ENCODE results near the gene RNF217. TPM values are rescaled to one million over a fixed set of nuclear protein-coding genes. Genes with fewer than 3 reads are reported as not detected.

Gene RNF217
- total and polyA plus RNA-seq, 10 of the 15 experiments (the other 5 are each of a cell fraction or from before 2014, with no cell fraction given), result under 0.01 to 11.7 (median 0.04) TPM; not detected in 3

GRCh38 chr6:125107896-125108295 is 145.7 kb downstream of the RNF217 start:
- 25% methylated on average over 3 of the region's 3 CpGs for WGBS (ENCODE audit: insufficient coverage, insufficient replicate concordance, low lambda C conversion rate, missing lambda C conversion rate)

DNA sequence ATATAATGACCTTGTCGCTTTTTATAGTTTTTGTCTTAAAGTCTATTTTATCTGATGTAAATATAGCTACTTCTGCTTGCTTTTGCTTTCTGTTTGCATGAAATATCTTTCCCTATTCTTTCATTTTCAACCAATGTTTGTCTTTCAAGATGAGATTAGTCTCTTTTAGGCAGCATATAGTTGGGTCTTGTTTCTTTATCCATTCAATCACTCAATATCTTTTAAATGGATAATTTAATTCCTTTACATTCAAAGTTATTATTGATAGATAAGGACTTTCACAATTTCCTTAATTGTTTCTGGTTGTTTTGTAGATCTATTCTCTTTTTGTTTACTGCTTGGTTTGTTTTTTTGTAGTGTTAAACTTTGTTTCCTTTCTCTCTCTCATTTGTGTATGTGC is 147.8 kb downstream of the RNF217 start:
- ChIA-PET CTCF (interaction anchor here (1.1 kb wide), 2 partner anchors 323 to 1308 kb away, joined by 3 to 4 read pairs; no protein-coding TSS in a partner anchor), SMC1A (ENCODE audit: uncharacterized antibody, unreplicated experiment) (no interaction called here)

More at GRCh38 chr6:125107896-125108295, 145.7 kb downstream of the RNF217 start:
- CTCF ChIA-PET, result interaction anchor here (0.7 kb wide), 1 partner anchor 45 kb away, joined by 3 read pairs; no protein-coding TSS in a partner anchor
- in situ Hi-C loops (cut with MboI) (no loop called here), intact Hi-C loops (cut with micrococcal nuclease; ENCODE audit: unreplicated experiment) (no loop called here)
- FAIRE-seq (no peak), ATAC-seq (no peak), DNase-seq (ENCODE audit: low read depth, low spot score) (no peak)
- H3K27ac ChIP-seq (ENCODE audit: control insufficient read depth, insufficient read depth), result no peak overlapping the region
- TF ChIP-seq KDM1A (IDR thresholded peaks at IDR 0.05; ENCODE audit: borderline replicate concordance) (no peak), TBL1XR1 (IDR thresholded peaks at IDR 0.05; ENCODE audit: low read depth, low read length) (no peak), SIN3A (IDR thresholded peaks at IDR 0.05; ENCODE audit: low read depth, low read length) (no peak), MYB (IDR thresholded peaks at IDR 0.05; ENCODE audit: borderline replicate concordance, low read depth, low read length) (no peak), USF2 (IDR thresholded peaks at IDR 0.05; ENCODE audit: borderline replicate concordance, low read depth, low read length) (no peak), TCF7 (IDR thresholded peaks at IDR 0.05; ENCODE audit: borderline replicate concordance) (no peak), WRNIP1 (IDR thresholded peaks at IDR 0.05; ENCODE audit: borderline replicate concordance, low read depth, low read length) (no peak), ZSCAN29 (IDR thresholded peaks at IDR 0.05) (no peak), CHD4 (IDR thresholded peaks at IDR 0.05) (no peak), HDAC2 (IDR thresholded peaks at IDR 0.05) (no peak)
- H3K9ac ChIP-seq (ENCODE audit: control insufficient read depth, insufficient read depth, low read length), result no peak overlapping the region
- H2AFZ ChIP-seq (ENCODE audit: control insufficient read depth, low read depth, low read length), result no peak overlapping the region
- H3K27me3 ChIP-seq (replicated peaks in 1 of 2; ENCODE audit: control insufficient read depth in 2 of 2, insufficient read depth in 2 of 2, low read length in 1 of 2), result no peaks in the 10 kb centered on the region
- H3K4me1 ChIP-seq (ENCODE audit: control insufficient read depth, insufficient read depth, low read length), result no peaks in the 10 kb centered on the region
- H3K9me3 ChIP-seq (replicated peaks; ENCODE audit: control insufficient read depth, insufficient read depth, low read length), result peaks cover 1% of the 10 kb centered on the region; the same call in 1 of the 3 replicates
- POLR2A ChIA-PET, result no interaction called here
- no peak overlapping the region for H3K4me3 ChIP-seq
- no peaks in the 10 kb centered on the region for H3K36me3 ChIP-seq (ENCODE audit: control insufficient read depth in 2 of 2, insufficient read depth in 2 of 2, low read length in 1 of 2)
- RAD21 ChIA-PET (ENCODE audit: unreplicated experiment), result no interaction called here
- no peaks in the 10 kb centered on the region for H3K79me2 ChIP-seq (ENCODE audit: control insufficient read depth, insufficient read depth, low read length)
- SMC1A ChIA-PET (ENCODE audit: uncharacterized antibody, unreplicated experiment), result no interaction called here
- no peaks in the 10 kb centered on the region for H4K20me1 ChIP-seq (ENCODE audit: control insufficient read depth, insufficient read depth)
- no peak overlapping the region for H3K4me2 ChIP-seq (ENCODE audit: control insufficient read depth, insufficient read depth)
- BruUV-seq (replicated peaks), result no TSS peak

More for the DNA sequence above, 147.8 kb downstream of the RNF217 start:
- WGBS (ENCODE audit: insufficient coverage, insufficient replicate concordance, low lambda C conversion rate, missing lambda C conversion rate), result 58% methylated on average over 1 of the region's 1 CpG
- Histone ChIP-seq H3K27ac (ENCODE audit: control insufficient read depth, insufficient read depth) (no peak overlapping the region), H3K4me2 (ENCODE audit: control insufficient read depth, insufficient read depth) (no peak overlapping the region), H2AFZ (ENCODE audit: control insufficient read depth, low read depth, low read length) (no peak overlapping the region), H3K9ac (ENCODE audit: control insufficient read depth, insufficient read depth, low read length) (no peak overlapping the region), H3K79me2 (ENCODE audit: control insufficient read depth, insufficient read depth, low read length) (no peaks in the 10 kb centered on the region), H4K20me1 (ENCODE audit: control insufficient read depth, insufficient read depth) (no peaks in the 10 kb centered on the region), H3K36me3 (ENCODE audit: control insufficient read depth in 2 of 2, insufficient read depth in 2 of 2, low read length in 1 of 2) (no peaks in the 10 kb centered on the region), H3K27me3 (replicated peaks in 1 of 2; ENCODE audit: control insufficient read depth in 2 of 2, insufficient read depth in 2 of 2, low read length in 1 of 2) (no peaks in the 10 kb centered on the region; a peak in 1 of 4 replicates), H3K9me3 (replicated peaks; ENCODE audit: control insufficient read depth, insufficient read depth, low read length) (peaks cover 1% of the 10 kb centered on the region; the same call in 1 of the 3 replicates), H3K4me3 (no peak overlapping the region), H3K4me1 (ENCODE audit: control insufficient read depth, insufficient read depth, low read length) (no peaks in the 10 kb centered on the region)
- intact Hi-C loops (cut with micrococcal nuclease; ENCODE audit: unreplicated experiment) (no loop called here), in situ Hi-C loops (cut with MboI) (loop anchor here (5.0 kb wide), 1 partner anchor 238 kb away; no protein-coding TSS in a partner anchor)
- FAIRE-seq (no peak), DNase-seq (ENCODE audit: low read depth, low spot score) (no peak), ATAC-seq (no peak)
- TF ChIP-seq NR2C2 (IDR thresholded peaks at IDR 0.05; ENCODE audit: borderline replicate concordance, control insufficient read depth, insufficient read length, low read depth) (no peak), NFYB (IDR thresholded peaks at IDR 0.05; ENCODE audit: insufficient read depth, low read depth, low read length) (no peak), EGR1 (IDR thresholded peaks at IDR 0.05; ENCODE audit: borderline replicate concordance in 1 of 2, low read depth in 2 of 2, low read length in 2 of 2) (no peak), NFYA (IDR thresholded peaks at IDR 0.05; ENCODE audit: borderline replicate concordance, low read depth, low read length) (no peak), ZNF217 (IDR thresholded peaks at IDR 0.05) (no peak)
- ChIA-PET POLR2A (interaction anchor here (0.6 kb wide), 1 partner anchor 864 kb away, joined by 3 read pairs; no protein-coding TSS in a partner anchor), RAD21 (ENCODE audit: unreplicated experiment) (no interaction called here)
- BruUV-seq (replicated peaks), result no TSS peak
